Panc1 (cell line): Measurements from ENCODE around the gene EEF1AKMT2. TPM values are rescaled to one million over a fixed set of nuclear protein-coding genes. Genes with fewer than 3 reads are reported as not detected.

Source experiments
- ATAC-seq: fragments of 200-7000 bp; cut with Tn5 transposase; 2 replicates; pipeline ENCODE4 v1.9.1; 2020; ENCODE audit warnings: mild to moderate bottlenecking, moderate library complexity
- BruUV-seq: library from RNA; stranded (reverse); fragments of 400-500 nt; replicated peaks from 2 replicates; lab custom pipeline; 2021; lab: Mats Ljungman, UMichigan
- CTCF ChIA-PET: fragments of 300-600 bp; sonication (Branson Sonifier 250); formaldehyde crosslinking; loops from one replicate; lab custom pipeline; 2022; ENCODE audit warnings: antibody characterized with exemption; lab: Charles Lee
- POLR2A ChIA-PET: fragments of 300-600 bp; sonication (Branson Sonifier 250); formaldehyde crosslinking; loops from one replicate; lab custom pipeline; 2022; ENCODE audit warnings: antibody characterized with exemption; lab: Charles Lee
- DNase-seq: peaks from one replicate; pipeline ENCODE4 v3.0.0-alpha.2; 2010; ENCODE audit warnings: low read depth, low spot score
- H3K27ac ChIP-seq: 2 replicates; pipeline ENCODE4 v1.5.1; 2011; ENCODE audit warnings: mild to moderate bottlenecking, low read length, inconsistent platforms
- H3K27me3 ChIP-seq: fragments of 200-500 bp; sonication (Bioruptor generic); 2 replicates; pipeline ENCODE4 v1.6.0; 2014; ENCODE audit warnings: low read length, inconsistent platforms; ENCODE audit not compliant: control insufficient read depth, insufficient read depth
- H3K36me3 ChIP-seq: fragments of 200-500 bp; sonication (Bioruptor generic); 2 replicates; pipeline ENCODE4 v1.5.1; 2014; ENCODE audit warnings: inconsistent platforms, mild to moderate bottlenecking, low read length, moderate library complexity; ENCODE audit not compliant: control insufficient read depth, insufficient read depth
- H3K4me1 ChIP-seq: 2 replicates; pipeline ENCODE4 v1.5.1; 2011; ENCODE audit warnings: inconsistent platforms, mild to moderate bottlenecking, low read length, moderate library complexity; ENCODE audit not compliant: control insufficient read depth, insufficient read depth
- H3K4me3 ChIP-seq, 2 experiments: 2 replicates each; pipeline ENCODE4 v1.5.1; 2011 to 2012; ENCODE audit warnings: low read depth in 2 of 2, low read length in 2 of 2, mild to moderate bottlenecking in 2 of 2, inconsistent platforms in 1 of 2, moderate library complexity in 1 of 2
- H3K9me3 ChIP-seq: fragments of 200-500 bp; sonication (Bioruptor generic); 2 replicates; pipeline ENCODE4 v1.5.1; 2014; ENCODE audit warnings: low read depth, mild to moderate bottlenecking, inconsistent platforms, low read length, moderate library complexity; ENCODE audit not compliant: control insufficient read depth, insufficient read depth
- POLR2AphosphoS5 ChIP-seq: IDR thresholded peaks from 2 replicates; pipeline ENCODE4 v1.6.1; 2012; ENCODE audit warnings: mild to moderate bottlenecking, low read depth, low read length, moderate library complexity
- SIN3A ChIP-seq: IDR thresholded peaks from 2 replicates; pipeline ENCODE4 v1.6.1; 2012; ENCODE audit warnings: low read depth, mild to moderate bottlenecking, low read length, moderate library complexity, borderline replicate concordance; ENCODE audit not compliant: insufficient read depth
- TCF7L2 ChIP-seq: IDR thresholded peaks from 2 replicates; pipeline ENCODE4 v1.6.1; 2011; ENCODE audit warnings: mild to moderate bottlenecking, low read depth, low read length, inconsistent platforms
- in situ Hi-C: cut with HindIII; loops from 2 replicates; pipeline ENCODE4 v1.10.0; 2016; ENCODE audit warnings: low sequenced_read_pairs, low pct_unique_long_range_greater_than_20kb
- intact Hi-C: fragments of 100-400 bp; cut with micrococcal nuclease; formaldehyde crosslinking; loops from one replicate; pipeline ENCODE4 v1.10.0; 2022; ENCODE audit not compliant: unreplicated experiment
- total RNA-seq: library from RNA; stranded (reverse); gene quantifications from one replicate; pipeline ENCODE4 v1.2.1, GENCODE V29; 2021; ENCODE audit not compliant: unreplicated experiment
- TF ChIP-seq, protein P1 (sequence below): fragments of 450-650 bp; IDR thresholded peaks from 2 replicates; pipeline ENCODE4 v1.5.1; 2017; ENCODE audit warnings: mild to moderate bottlenecking
- TF ChIP-seq, protein P2 (sequence below), 2 experiments: IDR thresholded peaks; 2 replicates each; pipeline ENCODE4 v1.6.1; 2011 to 2012; ENCODE audit warnings: low read depth in 2 of 2, control low read depth in 1 of 2, low read length in 1 of 2, mild to moderate bottlenecking in 1 of 2, moderate library complexity in 1 of 2; ENCODE audit not compliant: insufficient read depth in 1 of 2

The EEF1AKMT2 gene
- total RNA-seq, 1 experiment from 2014 or later, result 39.2 TPM

DNA sequence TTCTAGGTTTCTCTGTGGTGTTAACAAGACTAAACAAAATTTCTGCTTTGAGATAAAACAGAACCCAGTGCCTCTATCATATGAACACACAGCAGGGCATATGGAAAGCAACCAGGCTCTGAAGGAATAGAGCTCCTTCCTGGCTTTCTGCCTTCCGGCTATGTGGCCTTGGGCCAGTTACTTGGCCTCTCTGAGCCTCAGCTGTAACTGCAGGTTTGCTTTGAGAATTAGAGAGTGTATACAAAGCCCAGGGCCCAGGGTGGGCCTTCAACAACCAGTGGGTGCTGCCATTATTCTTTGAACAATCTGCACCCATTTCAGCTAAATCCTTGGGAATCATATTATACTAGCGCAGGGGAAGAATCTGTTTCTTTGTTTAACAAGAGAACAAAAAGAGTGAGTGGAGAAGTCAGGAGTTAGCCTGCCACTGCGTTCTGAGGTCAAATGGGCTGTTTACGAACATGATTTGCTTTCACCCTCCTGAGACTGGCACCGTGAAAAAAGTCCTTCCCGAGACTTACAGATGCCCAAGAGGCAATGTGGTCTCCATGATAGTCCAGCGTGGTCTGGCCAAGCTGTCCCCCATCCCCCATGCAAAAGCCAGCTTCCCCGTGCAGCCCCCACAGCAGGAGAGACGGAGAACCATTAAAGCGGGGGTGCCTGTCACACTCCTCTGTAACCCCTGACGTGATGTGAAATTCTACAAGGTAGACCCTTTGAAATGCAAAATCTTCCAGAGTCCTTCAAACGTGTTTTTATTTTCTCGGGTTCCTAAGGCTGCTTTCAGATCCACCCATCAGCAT is 52.4 kb downstream of the EEF1AKMT2 start:
- H3K9me3 ChIP-seq, result no peaks in the 10 kb centered on the region
- ChIA-PET POLR2A (no interaction called here), CTCF (interaction anchor here (1.5 kb wide), 1 partner anchor 38 kb away, joined by 4 read pairs; no protein-coding TSS in a partner anchor)
- H3K27me3 ChIP-seq, result no peaks in the 10 kb centered on the region
- no peak overlapping the region for H3K4me3 ChIP-seq
- in situ Hi-C loops (no loop called here), intact Hi-C loops (no loop called here)
- no TSS peak for BruUV-seq
- TF ChIP-seq SIN3A, result no peak
- no peak for TF ChIP-seq TCF7L2
- TF ChIP-seq, protein P1, sequence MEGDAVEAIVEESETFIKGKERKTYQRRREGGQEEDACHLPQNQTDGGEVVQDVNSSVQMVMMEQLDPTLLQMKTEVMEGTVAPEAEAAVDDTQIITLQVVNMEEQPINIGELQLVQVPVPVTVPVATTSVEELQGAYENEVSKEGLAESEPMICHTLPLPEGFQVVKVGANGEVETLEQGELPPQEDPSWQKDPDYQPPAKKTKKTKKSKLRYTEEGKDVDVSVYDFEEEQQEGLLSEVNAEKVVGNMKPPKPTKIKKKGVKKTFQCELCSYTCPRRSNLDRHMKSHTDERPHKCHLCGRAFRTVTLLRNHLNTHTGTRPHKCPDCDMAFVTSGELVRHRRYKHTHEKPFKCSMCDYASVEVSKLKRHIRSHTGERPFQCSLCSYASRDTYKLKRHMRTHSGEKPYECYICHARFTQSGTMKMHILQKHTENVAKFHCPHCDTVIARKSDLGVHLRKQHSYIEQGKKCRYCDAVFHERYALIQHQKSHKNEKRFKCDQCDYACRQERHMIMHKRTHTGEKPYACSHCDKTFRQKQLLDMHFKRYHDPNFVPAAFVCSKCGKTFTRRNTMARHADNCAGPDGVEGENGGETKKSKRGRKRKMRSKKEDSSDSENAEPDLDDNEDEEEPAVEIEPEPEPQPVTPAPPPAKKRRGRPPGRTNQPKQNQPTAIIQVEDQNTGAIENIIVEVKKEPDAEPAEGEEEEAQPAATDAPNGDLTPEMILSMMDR, result no peak
- TF ChIP-seq, protein P2, sequence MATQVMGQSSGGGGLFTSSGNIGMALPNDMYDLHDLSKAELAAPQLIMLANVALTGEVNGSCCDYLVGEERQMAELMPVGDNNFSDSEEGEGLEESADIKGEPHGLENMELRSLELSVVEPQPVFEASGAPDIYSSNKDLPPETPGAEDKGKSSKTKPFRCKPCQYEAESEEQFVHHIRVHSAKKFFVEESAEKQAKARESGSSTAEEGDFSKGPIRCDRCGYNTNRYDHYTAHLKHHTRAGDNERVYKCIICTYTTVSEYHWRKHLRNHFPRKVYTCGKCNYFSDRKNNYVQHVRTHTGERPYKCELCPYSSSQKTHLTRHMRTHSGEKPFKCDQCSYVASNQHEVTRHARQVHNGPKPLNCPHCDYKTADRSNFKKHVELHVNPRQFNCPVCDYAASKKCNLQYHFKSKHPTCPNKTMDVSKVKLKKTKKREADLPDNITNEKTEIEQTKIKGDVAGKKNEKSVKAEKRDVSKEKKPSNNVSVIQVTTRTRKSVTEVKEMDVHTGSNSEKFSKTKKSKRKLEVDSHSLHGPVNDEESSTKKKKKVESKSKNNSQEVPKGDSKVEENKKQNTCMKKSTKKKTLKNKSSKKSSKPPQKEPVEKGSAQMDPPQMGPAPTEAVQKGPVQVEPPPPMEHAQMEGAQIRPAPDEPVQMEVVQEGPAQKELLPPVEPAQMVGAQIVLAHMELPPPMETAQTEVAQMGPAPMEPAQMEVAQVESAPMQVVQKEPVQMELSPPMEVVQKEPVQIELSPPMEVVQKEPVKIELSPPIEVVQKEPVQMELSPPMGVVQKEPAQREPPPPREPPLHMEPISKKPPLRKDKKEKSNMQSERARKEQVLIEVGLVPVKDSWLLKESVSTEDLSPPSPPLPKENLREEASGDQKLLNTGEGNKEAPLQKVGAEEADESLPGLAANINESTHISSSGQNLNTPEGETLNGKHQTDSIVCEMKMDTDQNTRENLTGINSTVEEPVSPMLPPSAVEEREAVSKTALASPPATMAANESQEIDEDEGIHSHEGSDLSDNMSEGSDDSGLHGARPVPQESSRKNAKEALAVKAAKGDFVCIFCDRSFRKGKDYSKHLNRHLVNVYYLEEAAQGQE (IDR thresholded peaks at IDR 0.05; ENCODE audit: insufficient read depth in 1 of 2, low read depth in 2 of 2, low read length in 1 of 2), result no peak
- TF ChIP-seq POLR2AphosphoS5, result no peak
- peaks cover 73% of the 10 kb centered on the region for H3K4me1 ChIP-seq
- ATAC-seq (no peak), DNase-seq (no peak)
- H3K36me3 ChIP-seq, result no peaks in the 10 kb centered on the region
- H3K27ac ChIP-seq, result peak overlapping the region; percentile 86

DNA sequence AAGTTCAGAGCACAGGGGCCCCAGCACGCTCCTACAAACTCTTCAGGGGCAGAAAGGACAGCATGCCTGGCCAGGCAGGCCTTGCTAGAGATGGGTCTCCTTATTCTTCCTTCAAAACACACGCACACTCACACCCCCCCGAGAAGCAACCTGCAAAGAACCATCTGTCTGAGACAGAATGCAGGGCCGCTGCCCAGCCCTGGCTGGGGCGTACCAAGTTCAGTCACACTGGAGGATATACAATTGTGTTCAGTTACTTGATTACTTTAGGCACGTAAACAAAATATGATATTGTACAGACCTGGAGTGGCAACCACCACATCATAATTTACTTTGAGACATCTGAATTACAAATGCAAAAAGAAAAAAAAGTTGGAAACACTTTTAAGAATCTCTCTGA is 53.2 kb downstream of the EEF1AKMT2 start:
- TF ChIP-seq, protein P1, result no peak
- TF ChIP-seq POLR2AphosphoS5 (no peak), TCF7L2 (no peak), SIN3A (no peak)
- TF ChIP-seq, protein P2 (IDR thresholded peaks at IDR 0.05; ENCODE audit: insufficient read depth in 1 of 2, low read depth in 2 of 2, low read length in 1 of 2), result no peak
- no peaks in the 10 kb centered on the region for H3K9me3 ChIP-seq
- peaks cover 77% of the 10 kb centered on the region for H3K4me1 ChIP-seq
- ChIA-PET CTCF (no interaction called here), POLR2A (no interaction called here)
- peak overlapping the region; percentile 86; the same call in 1 of the 2 replicates for H3K27ac ChIP-seq
- in situ Hi-C loops (no loop called here), intact Hi-C loops (no loop called here)
- H3K27me3 ChIP-seq, result no peaks in the 10 kb centered on the region
- BruUV-seq, result no TSS peak
- ATAC-seq (no peak), DNase-seq (no peak)
- H3K36me3 ChIP-seq, result no peaks in the 10 kb centered on the region
- no peak overlapping the region for H3K4me3 ChIP-seq
